ENCODE results near the gene LTBP1. TPM values are rescaled to one million over a fixed set of nuclear protein-coding genes. Genes with fewer than 3 reads are reported as not detected.
A peak's percentile ranks its signal among the peaks of the same experiment; 100 is the strongest.

LTBP1 gene
- polyA plus RNA-seq, 1 donor (not counting 4 experiments of a cell fraction or from before 2014, with no cell fraction given): 9.2 TPM

DNA sequence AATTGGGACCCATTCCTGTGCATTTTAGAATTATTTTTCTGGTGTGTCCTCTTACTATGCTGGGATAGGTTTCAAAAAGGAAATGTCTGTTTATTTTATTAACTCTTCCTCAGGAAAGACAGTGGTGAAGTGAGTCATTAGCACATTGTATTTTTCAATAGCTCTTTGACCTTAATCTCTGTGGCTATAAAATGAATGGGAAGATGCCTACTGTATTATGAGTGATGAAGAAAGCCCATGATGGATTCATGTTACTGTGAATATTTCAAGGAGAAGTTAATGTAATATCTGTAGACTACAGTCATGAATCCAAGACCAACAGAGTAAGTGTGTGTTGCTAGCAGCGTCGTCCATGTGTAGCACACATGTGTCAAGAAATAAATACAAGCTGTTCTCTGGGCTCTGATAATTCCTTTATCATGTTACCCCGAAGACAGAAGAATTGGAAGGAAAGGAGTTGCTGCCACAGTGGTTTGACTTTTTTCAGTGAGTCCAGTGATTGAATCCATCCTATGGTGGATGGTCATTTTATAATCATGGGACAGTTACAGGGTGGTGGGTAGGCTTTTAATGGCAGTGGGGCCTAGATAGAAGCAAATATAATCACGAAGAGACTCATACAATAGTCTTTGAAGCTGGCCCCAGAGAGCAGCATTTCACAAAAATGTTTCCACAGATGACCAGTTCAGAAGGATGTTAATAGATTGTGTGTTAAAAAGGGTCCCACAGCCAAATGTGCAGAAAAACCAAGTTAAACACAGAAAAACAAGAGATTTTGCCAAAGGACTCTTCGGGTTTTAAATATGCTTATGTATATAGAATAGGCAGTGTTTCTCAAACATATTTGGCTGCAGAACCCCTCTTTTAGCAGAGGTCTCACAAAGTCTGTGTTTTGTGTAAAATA is 290.0 kb downstream of the LTBP1 start:
- TF ChIP-seq EZH2 (IDR thresholded peaks at IDR 0.05; ENCODE audit: low read length): no peak
- TF ChIP-seq, protein P1, sequence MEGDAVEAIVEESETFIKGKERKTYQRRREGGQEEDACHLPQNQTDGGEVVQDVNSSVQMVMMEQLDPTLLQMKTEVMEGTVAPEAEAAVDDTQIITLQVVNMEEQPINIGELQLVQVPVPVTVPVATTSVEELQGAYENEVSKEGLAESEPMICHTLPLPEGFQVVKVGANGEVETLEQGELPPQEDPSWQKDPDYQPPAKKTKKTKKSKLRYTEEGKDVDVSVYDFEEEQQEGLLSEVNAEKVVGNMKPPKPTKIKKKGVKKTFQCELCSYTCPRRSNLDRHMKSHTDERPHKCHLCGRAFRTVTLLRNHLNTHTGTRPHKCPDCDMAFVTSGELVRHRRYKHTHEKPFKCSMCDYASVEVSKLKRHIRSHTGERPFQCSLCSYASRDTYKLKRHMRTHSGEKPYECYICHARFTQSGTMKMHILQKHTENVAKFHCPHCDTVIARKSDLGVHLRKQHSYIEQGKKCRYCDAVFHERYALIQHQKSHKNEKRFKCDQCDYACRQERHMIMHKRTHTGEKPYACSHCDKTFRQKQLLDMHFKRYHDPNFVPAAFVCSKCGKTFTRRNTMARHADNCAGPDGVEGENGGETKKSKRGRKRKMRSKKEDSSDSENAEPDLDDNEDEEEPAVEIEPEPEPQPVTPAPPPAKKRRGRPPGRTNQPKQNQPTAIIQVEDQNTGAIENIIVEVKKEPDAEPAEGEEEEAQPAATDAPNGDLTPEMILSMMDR (optimal IDR thresholded peaks at IDR 0.05 in 1 of 3, IDR thresholded peaks at IDR 0.05 in 1 of 3, conservative IDR thresholded peaks at IDR 0.05 in 1 of 3; ENCODE audit: extremely low read depth in 1 of 3, insufficient read depth in 2 of 3, low read length in 3 of 3): no peak
- DNase-seq (ENCODE audit: low read depth, low spot score) (no peak), FAIRE-seq (peak; percentile 71)
- H3K36me3 ChIP-seq (ENCODE audit: control insufficient read depth in 2 of 2, extremely low read depth in 1 of 2, insufficient read depth in 2 of 2, low read length in 2 of 2): no peaks in the 10 kb centered on the region
- no peak overlapping the region for H3K27ac ChIP-seq (ENCODE audit: control insufficient read depth, insufficient read depth, low read length)
- no peaks in the 10 kb centered on the region for H3K27me3 ChIP-seq (ENCODE audit: control insufficient read depth, extremely low read depth, insufficient read depth, low read length)
- H3K9ac ChIP-seq (ENCODE audit: control insufficient read depth, extremely low read depth, insufficient read depth, low read length): no peak overlapping the region
- H4K20me1 ChIP-seq (ENCODE audit: control insufficient read depth, extremely low read depth, insufficient read depth, low read length): no peaks in the 10 kb centered on the region
- no peak overlapping the region for H3K4me3 ChIP-seq (ENCODE audit: control insufficient read depth in 2 of 3, extremely low read depth in 1 of 3, insufficient read depth in 2 of 3, low read depth in 1 of 3, low read length in 3 of 3)
- no peak overlapping the region for H2AFZ ChIP-seq (ENCODE audit: control insufficient read depth, low read length)
- peak overlapping the region; percentile 27 for H3K4me2 ChIP-seq (ENCODE audit: control insufficient read depth, extremely low read depth, insufficient read depth, low read depth, low read length)
- no peaks in the 10 kb centered on the region for H3K9me1 ChIP-seq (ENCODE audit: control insufficient read depth, extremely low read depth, insufficient read depth, low read length)
- peaks cover 26% of the 10 kb centered on the region for H3K4me1 ChIP-seq (ENCODE audit: control insufficient read depth, extremely low read depth, insufficient read depth, low read length)
- H3K79me2 ChIP-seq (ENCODE audit: control insufficient read depth, insufficient read depth, low read length): no peaks in the 10 kb centered on the region
- dilution Hi-C loops (cut with MboI; ENCODE audit: extremely low pct_ligation_motif_present, low sequenced_read_pairs): no loop called here
- no peaks in the 10 kb centered on the region for H3K9me3 ChIP-seq (ENCODE audit: control insufficient read depth, low read depth, low read length)

DNA sequence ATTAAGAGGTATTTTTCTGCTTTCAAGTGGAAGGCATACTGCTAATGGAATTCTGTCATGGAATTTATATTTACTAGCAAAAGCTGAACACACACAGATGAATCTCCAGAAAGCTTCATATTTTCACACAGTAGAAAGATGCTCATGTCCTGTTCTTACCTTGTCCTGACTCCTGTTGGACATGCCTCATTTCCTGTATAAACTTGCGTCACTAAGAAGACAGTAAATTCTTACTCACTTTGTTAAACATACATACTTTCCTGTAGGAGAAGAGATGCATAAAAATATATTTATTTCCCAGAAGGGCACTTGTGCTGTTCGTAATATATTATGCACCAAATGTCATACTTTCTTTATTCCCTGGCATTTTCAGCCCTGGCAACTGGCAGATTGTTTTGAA is 291.4 kb downstream of the LTBP1 start:
- no peak for TF ChIP-seq EZH2 (IDR thresholded peaks at IDR 0.05; ENCODE audit: low read length)
- Histone ChIP-seq H3K4me2 (ENCODE audit: control insufficient read depth, extremely low read depth, insufficient read depth, low read depth, low read length) (no peak overlapping the region), H4K20me1 (ENCODE audit: control insufficient read depth, extremely low read depth, insufficient read depth, low read length) (no peaks in the 10 kb centered on the region), H3K9me1 (ENCODE audit: control insufficient read depth, extremely low read depth, insufficient read depth, low read length) (no peaks in the 10 kb centered on the region), H3K27me3 (ENCODE audit: control insufficient read depth, extremely low read depth, insufficient read depth, low read length) (no peaks in the 10 kb centered on the region), H3K9me3 (ENCODE audit: control insufficient read depth, low read depth, low read length) (no peaks in the 10 kb centered on the region), H3K4me1 (ENCODE audit: control insufficient read depth, extremely low read depth, insufficient read depth, low read length) (peaks cover 30% of the 10 kb centered on the region), H2AFZ (ENCODE audit: control insufficient read depth, low read length) (no peak overlapping the region), H3K27ac (ENCODE audit: control insufficient read depth, insufficient read depth, low read length) (no peak overlapping the region), H3K79me2 (ENCODE audit: control insufficient read depth, insufficient read depth, low read length) (no peaks in the 10 kb centered on the region), H3K36me3 (ENCODE audit: control insufficient read depth in 2 of 2, extremely low read depth in 1 of 2, insufficient read depth in 2 of 2, low read length in 2 of 2) (no peaks in the 10 kb centered on the region), H3K9ac (ENCODE audit: control insufficient read depth, extremely low read depth, insufficient read depth, low read length) (no peak overlapping the region), H3K4me3 (ENCODE audit: control insufficient read depth in 2 of 3, extremely low read depth in 1 of 3, insufficient read depth in 2 of 3, low read depth in 1 of 3, low read length in 3 of 3) (no peak overlapping the region)
- DNase-seq (ENCODE audit: low read depth, low spot score) (no peak), FAIRE-seq (peak; percentile 81)
- dilution Hi-C loops (cut with MboI; ENCODE audit: extremely low pct_ligation_motif_present, low sequenced_read_pairs): no loop called here

Data from keratinocyte (primary cell).